Osteoblast (primary cell): ENCODE measurements around the gene ITIH3. TPM values are rescaled to one million over a fixed set of nuclear protein-coding genes. Genes with fewer than 3 reads are reported as not detected.

Source experiments
- DNase-seq: peaks from one replicate; pipeline ENCODE4 v3.0.0; 2011; ENCODE audit warnings: low spot score, mixed read lengths; ENCODE audit not compliant: insufficient read length; ENCODE audit errors: missing footprints
- H2AFZ ChIP-seq: 2 replicates; pipeline ENCODE4 v1.6.0; 2011; ENCODE audit warnings: mild to moderate bottlenecking, low read length
- H3K27ac ChIP-seq: 2 replicates; pipeline ENCODE4 v1.5.1; 2011; ENCODE audit warnings: mild to moderate bottlenecking, low read depth, low read length, moderate library complexity
- H3K27me3 ChIP-seq: 2 replicates; pipeline ENCODE4 v1.6.0; 2012; ENCODE audit warnings: mild to moderate bottlenecking, control low read depth, inconsistent platforms, low read length, moderate library complexity; ENCODE audit not compliant: insufficient read depth
- H3K36me3 ChIP-seq: 2 replicates; pipeline ENCODE4 v1.5.1; 2011; ENCODE audit warnings: mild to moderate bottlenecking, low read length, control low read depth, moderate library complexity; ENCODE audit not compliant: insufficient read depth
- H3K4me1 ChIP-seq: 2 replicates; pipeline ENCODE4 v1.5.1; 2011; ENCODE audit warnings: mild to moderate bottlenecking, low read length, control low read depth, moderate library complexity; ENCODE audit not compliant: insufficient read depth
- H3K4me2 ChIP-seq: 2 replicates; pipeline ENCODE4 v1.6.0; 2011; ENCODE audit warnings: mild to moderate bottlenecking, low read length; ENCODE audit not compliant: insufficient read depth
- H3K4me3 ChIP-seq: fragments of 200-600 bp; sonication (generic); 3 replicates; pipeline ENCODE4 v1.5.1; 2012; ENCODE audit warnings: mild to moderate bottlenecking, low read length, inconsistent platforms; ENCODE audit not compliant: insufficient read depth
- H3K79me2 ChIP-seq: 2 replicates; pipeline ENCODE4 v1.6.0; 2012; ENCODE audit warnings: mild to moderate bottlenecking, low read length, control low read depth, inconsistent platforms; ENCODE audit not compliant: insufficient read depth
- H3K9me3 ChIP-seq: 2 replicates; pipeline ENCODE4 v1.5.1; 2011; ENCODE audit warnings: low read depth, low read length, control low read depth
- H4K20me1 ChIP-seq: 2 replicates; pipeline ENCODE4 v1.6.0; 2012; ENCODE audit warnings: mild to moderate bottlenecking, low read length, control low read depth; ENCODE audit not compliant: insufficient read depth
- CTCF ChIP-seq: IDR thresholded peaks from 2 replicates; pipeline ENCODE4 v1.5.1; 2011; ENCODE audit warnings: mild to moderate bottlenecking, low read depth, low read length, moderate library complexity; ENCODE audit errors: extremely low read depth
- total RNA-seq: library from RNA; depleted of rRNA; stranded (reverse); fragments of >200 nt; gene quantifications from 2 replicates; pipeline ENCODE4 v1.2.3, GENCODE V29; 2012

ITIH3 gene
- total RNA-seq, 1 donor: under 0.01 TPM

- TF ChIP-seq CTCF: no peak
- no peaks in the 10 kb centered on the region for H4K20me1 ChIP-seq
- H2AFZ ChIP-seq: no peak overlapping the region
- no peak overlapping the region for H3K27ac ChIP-seq
- H3K27me3 ChIP-seq: no peaks in the 10 kb centered on the region
- no peaks in the 10 kb centered on the region for H3K9me3 ChIP-seq
- no peaks in the 10 kb centered on the region for H3K4me1 ChIP-seq
- H3K36me3 ChIP-seq: no peaks in the 10 kb centered on the region
- no peak for DNase-seq
- H3K4me3 ChIP-seq: no peak overlapping the region
- no peak overlapping the region for H3K4me2 ChIP-seq
- no peaks in the 10 kb centered on the region for H3K79me2 ChIP-seq
These were observed 22.1 kb downstream of the ITIH3 start for GRCh38 chr3:52816654-52817053.

- Histone ChIP-seq H3K36me3 (no peaks in the 10 kb centered on the region), H3K4me2 (no peak overlapping the region), H3K4me3 (no peak overlapping the region), H4K20me1 (no peaks in the 10 kb centered on the region), H3K27ac (no peak overlapping the region), H3K4me1 (no peaks in the 10 kb centered on the region), H2AFZ (no peak overlapping the region), H3K9me3 (no peaks in the 10 kb centered on the region), H3K79me2 (no peaks in the 10 kb centered on the region), H3K27me3 (no peaks in the 10 kb centered on the region)
- DNase-seq: no peak
- no peak for TF ChIP-seq CTCF
These were observed 22.6 kb downstream of the ITIH3 start for GRCh38 chr3:52817221-52817620.

GRCh38 chr3:52817860-52818259 lies 23.3 kb downstream of the ITIH3 start:
- Histone ChIP-seq H3K4me3 (no peak overlapping the region), H3K9me3 (no peaks in the 10 kb centered on the region), H2AFZ (no peak overlapping the region), H3K27me3 (no peaks in the 10 kb centered on the region), H3K27ac (no peak overlapping the region), H4K20me1 (no peaks in the 10 kb centered on the region), H3K4me2 (no peak overlapping the region), H3K79me2 (no peaks in the 10 kb centered on the region), H3K36me3 (no peaks in the 10 kb centered on the region), H3K4me1 (no peaks in the 10 kb centered on the region)
- no peak for TF ChIP-seq CTCF
- DNase-seq: no peak

- Histone ChIP-seq H3K4me3 (no peak overlapping the region), H3K4me1 (no peaks in the 10 kb centered on the region)
These were observed 25.3 kb downstream of the ITIH3 start for GRCh38 chr3:52819936-52820335.

More at GRCh38 chr3:52819936-52820335, 25.3 kb downstream of the ITIH3 start:
- DNase-seq: no peak
- no peaks in the 10 kb centered on the region for H4K20me1 ChIP-seq
- no peaks in the 10 kb centered on the region for H3K27me3 ChIP-seq
- no peaks in the 10 kb centered on the region for H3K36me3 ChIP-seq
- H3K4me2 ChIP-seq: no peak overlapping the region
- H3K9me3 ChIP-seq: no peaks in the 10 kb centered on the region
- no peak overlapping the region for H2AFZ ChIP-seq
- no peaks in the 10 kb centered on the region for H3K79me2 ChIP-seq
- H3K27ac ChIP-seq: no peak overlapping the region
- no peak for TF ChIP-seq CTCF
